Mammary epithelial cell (primary cell): ENCODE results near the gene MKI67.

Source experiments
- EZH2 ChIP-seq: IDR thresholded peaks from 2 replicates; pipeline ENCODE4 v1.6.1; 2012; ENCODE audit warnings: low read length, inconsistent platforms, borderline replicate concordance
- TF ChIP-seq, protein P1 (sequence below), 2 donors: IDR thresholded peaks in 1 of 2; conservative IDR thresholded peaks in 1 of 2; 2 replicates each; pipeline ENCODE4 v1.5.1; 2011 to 2012; ENCODE audit warnings: inconsistent platforms in 2 of 2, low read length in 2 of 2, mild to moderate bottlenecking in 2 of 2, control low read depth in 1 of 2, low read depth in 1 of 2; ENCODE audit not compliant: insufficient read depth in 1 of 2; ENCODE audit errors: extremely low read depth in 1 of 2

DNA sequence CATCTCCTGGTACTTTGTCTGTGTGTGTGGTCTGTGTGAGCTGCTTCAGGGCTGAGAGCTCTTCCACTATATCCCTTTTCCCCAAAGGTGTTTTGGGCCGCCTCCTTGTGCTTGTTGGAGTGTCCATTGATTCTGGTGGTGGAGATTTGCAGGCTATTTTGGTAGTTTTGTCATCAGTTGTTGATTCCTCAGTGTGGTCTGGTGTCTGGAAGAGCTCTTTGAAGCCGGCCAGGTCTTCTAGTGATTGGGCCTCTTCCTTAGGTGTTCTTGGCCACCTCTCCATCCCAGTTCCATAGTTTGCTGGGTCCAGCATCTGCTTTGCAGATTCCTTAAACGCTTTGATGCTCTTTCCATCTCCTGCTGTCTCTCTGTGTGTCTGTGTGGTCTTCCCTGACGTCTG lies 20.8 kb downstream of the MKI67 start:
- TF ChIP-seq, protein P1, sequence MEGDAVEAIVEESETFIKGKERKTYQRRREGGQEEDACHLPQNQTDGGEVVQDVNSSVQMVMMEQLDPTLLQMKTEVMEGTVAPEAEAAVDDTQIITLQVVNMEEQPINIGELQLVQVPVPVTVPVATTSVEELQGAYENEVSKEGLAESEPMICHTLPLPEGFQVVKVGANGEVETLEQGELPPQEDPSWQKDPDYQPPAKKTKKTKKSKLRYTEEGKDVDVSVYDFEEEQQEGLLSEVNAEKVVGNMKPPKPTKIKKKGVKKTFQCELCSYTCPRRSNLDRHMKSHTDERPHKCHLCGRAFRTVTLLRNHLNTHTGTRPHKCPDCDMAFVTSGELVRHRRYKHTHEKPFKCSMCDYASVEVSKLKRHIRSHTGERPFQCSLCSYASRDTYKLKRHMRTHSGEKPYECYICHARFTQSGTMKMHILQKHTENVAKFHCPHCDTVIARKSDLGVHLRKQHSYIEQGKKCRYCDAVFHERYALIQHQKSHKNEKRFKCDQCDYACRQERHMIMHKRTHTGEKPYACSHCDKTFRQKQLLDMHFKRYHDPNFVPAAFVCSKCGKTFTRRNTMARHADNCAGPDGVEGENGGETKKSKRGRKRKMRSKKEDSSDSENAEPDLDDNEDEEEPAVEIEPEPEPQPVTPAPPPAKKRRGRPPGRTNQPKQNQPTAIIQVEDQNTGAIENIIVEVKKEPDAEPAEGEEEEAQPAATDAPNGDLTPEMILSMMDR (conservative IDR thresholded peaks at IDR 0.05 in 1 of 2, IDR thresholded peaks at IDR 0.05 in 1 of 2; ENCODE audit: extremely low read depth in 1 of 2, insufficient read depth in 1 of 2, low read depth in 1 of 2, low read length in 2 of 2) = no peak
- no peak for TF ChIP-seq EZH2
